H9 (cell line): ENCODE data around the gene ARMC12. TPM values are rescaled to one million over a fixed set of nuclear protein-coding genes. Genes with fewer than 3 reads are reported as not detected.

Experiments
- DNase-seq: peaks from one replicate; pipeline ENCODE4 v3.0.0-alpha.2; 2017
- H2AFZ ChIP-seq: one replicate; pipeline ENCODE4 v1.6.1; 2013; ENCODE audit warnings: mild to moderate bottlenecking, low read length, control low read depth, moderate library complexity
- H2AK5ac ChIP-seq: 2 replicates; pipeline ENCODE4 v1.6.1; 2013; ENCODE audit warnings: low read length, control low read depth, mixed read lengths; ENCODE audit not compliant: insufficient read length
- H2BK120ac ChIP-seq: one replicate; pipeline ENCODE4 v1.6.1; 2013; ENCODE audit warnings: low read depth, mild to moderate bottlenecking, low read length, control low read depth, inconsistent platforms; ENCODE audit not compliant: poor library complexity, severe bottlenecking
- H2BK12ac ChIP-seq: 2 replicates; pipeline ENCODE4 v1.6.1; 2013; ENCODE audit warnings: low read length, control low read depth, mixed read lengths, low read depth; ENCODE audit not compliant: insufficient read length
- H2BK15ac ChIP-seq: 2 replicates; pipeline ENCODE4 v1.6.1; 2013; ENCODE audit warnings: low read depth, low read length, control low read depth
- H2BK20ac ChIP-seq: one replicate; pipeline ENCODE4 v1.6.1; 2013; ENCODE audit warnings: low read depth, mild to moderate bottlenecking, low read length, control low read depth, inconsistent platforms; ENCODE audit not compliant: poor library complexity, severe bottlenecking
- H2BK5ac ChIP-seq: 2 replicates; pipeline ENCODE4 v1.6.1; 2013; ENCODE audit warnings: low read length, control low read depth, mixed read lengths; ENCODE audit not compliant: insufficient read length
- H3K14ac ChIP-seq: 2 replicates; pipeline ENCODE4 v1.6.1; 2013; ENCODE audit warnings: low read length, control low read depth; ENCODE audit not compliant: insufficient read depth
- H3K18ac ChIP-seq: 2 replicates; pipeline ENCODE4 v1.6.1; 2013; ENCODE audit warnings: low read depth, mild to moderate bottlenecking, mixed read lengths, low read length, control low read depth; ENCODE audit not compliant: insufficient read length
- H3K23ac ChIP-seq: 2 replicates; pipeline ENCODE4 v1.6.1; 2013; ENCODE audit warnings: low read length, control low read depth, mixed read lengths, low read depth; ENCODE audit not compliant: insufficient read length
- H3K23me2 ChIP-seq: 2 replicates; pipeline ENCODE4 v1.6.1; 2013; ENCODE audit warnings: low read depth, mild to moderate bottlenecking, mixed read lengths, low read length, control low read depth; ENCODE audit not compliant: insufficient read length, poor library complexity, severe bottlenecking
- H3K27ac ChIP-seq: 2 replicates; pipeline ENCODE4 v1.5.1; 2013; ENCODE audit warnings: low read length, control low read depth, mixed read lengths, low read depth; ENCODE audit not compliant: insufficient read length
- H3K27me3 ChIP-seq: 2 replicates; pipeline ENCODE4 v1.6.1; 2013; ENCODE audit warnings: low read length, control low read depth, inconsistent platforms; ENCODE audit not compliant: insufficient read depth
- H3K4ac ChIP-seq: 2 replicates; pipeline ENCODE4 v1.6.1; 2013; ENCODE audit warnings: low read depth, mild to moderate bottlenecking, control low read depth, inconsistent platforms, low read length, moderate library complexity
- H3K4me1 ChIP-seq: 2 replicates; pipeline ENCODE4 v1.6.1; 2013; ENCODE audit warnings: low read length, control low read depth, inconsistent platforms; ENCODE audit not compliant: insufficient read depth
- H3K4me2 ChIP-seq: 2 replicates; pipeline ENCODE4 v1.6.1; 2013; ENCODE audit warnings: low read length, control low read depth, mixed read lengths; ENCODE audit not compliant: insufficient read length, insufficient read depth
- H3K56ac ChIP-seq: 2 replicates; pipeline ENCODE4 v1.6.1; 2013; ENCODE audit warnings: low read depth, mild to moderate bottlenecking, mixed read lengths, low read length, control low read depth; ENCODE audit not compliant: insufficient read length
- H3K79me1 ChIP-seq: 2 replicates; pipeline ENCODE4 v1.6.1; 2013; ENCODE audit warnings: low read depth, mild to moderate bottlenecking, moderate library complexity, low read length, control low read depth, inconsistent platforms; ENCODE audit not compliant: insufficient read depth, poor library complexity, severe bottlenecking
- H3K79me2 ChIP-seq: 2 replicates; pipeline ENCODE4 v1.6.1; 2013; ENCODE audit warnings: low read length, control low read depth, inconsistent platforms; ENCODE audit not compliant: insufficient read depth
- H3K9ac ChIP-seq: 2 replicates; pipeline ENCODE4 v1.6.1; 2013; ENCODE audit warnings: low read length, control low read depth, mixed read lengths; ENCODE audit not compliant: insufficient read length; ENCODE audit errors: extremely low read depth
- H3K9me3 ChIP-seq: one replicate; pipeline ENCODE4 v1.6.1; 2013; ENCODE audit warnings: low read depth, low read length, inconsistent platforms; ENCODE audit not compliant: control insufficient read depth
- H3T11ph ChIP-seq: one replicate; pipeline ENCODE4 v1.6.1; 2013; ENCODE audit warnings: mild to moderate bottlenecking, low read length, control low read depth, inconsistent platforms
- H4K20me1 ChIP-seq: one replicate; pipeline ENCODE4 v1.6.1; 2013; ENCODE audit not compliant: control insufficient read depth, insufficient read length, insufficient read depth
- H4K5ac ChIP-seq: 2 replicates; pipeline ENCODE4 v1.6.1; 2013; ENCODE audit warnings: low read depth, mild to moderate bottlenecking, mixed read lengths, low read length, control low read depth; ENCODE audit not compliant: insufficient read length
- H4K8ac ChIP-seq: replicated peaks from 2 replicates; pipeline ENCODE4 v1.6.1; 2013; ENCODE audit warnings: low read length, control low read depth, mixed read lengths, low read depth; ENCODE audit not compliant: insufficient read length
- H4K91ac ChIP-seq: 2 replicates; pipeline ENCODE4 v1.6.1; 2013; ENCODE audit warnings: low read depth, mild to moderate bottlenecking, moderate library complexity, mixed read lengths, low read length, control low read depth; ENCODE audit not compliant: insufficient read length
- H3K27ac Mint-ChIP-seq, 3 experiments: 2 replicates in 2 of 3; 3 replicates in 1 of 3; pipeline ENCODE4 v1.8.0; 2020 to 2021; ENCODE audit warnings: mixed read lengths in 3 of 3, mild to moderate bottlenecking in 1 of 3, moderate library complexity in 1 of 3
- H3K27me3 Mint-ChIP-seq: 2 replicates; pipeline ENCODE4 v1.8.0; 2021; ENCODE audit warnings: low read depth, mild to moderate bottlenecking, moderate library complexity, mixed read lengths
- H3K36me3 Mint-ChIP-seq, 3 experiments: 2 replicates in 2 of 3; 3 replicates in 1 of 3; pipeline ENCODE4 v1.8.0; 2020 to 2021; ENCODE audit warnings: low read depth in 3 of 3, mixed read lengths in 3 of 3; ENCODE audit not compliant: insufficient read depth in 1 of 3
- H3K4me1 Mint-ChIP-seq, 2 experiments: 2 replicates each; pipeline ENCODE4 v1.8.0; 2020; ENCODE audit warnings: mixed read lengths in 2 of 2
- H3K4me3 Mint-ChIP-seq, 2 experiments: 2 replicates in 1 of 2; 3 replicates in 1 of 2; pipeline ENCODE4 v1.8.0; 2020 to 2021; ENCODE audit warnings: mild to moderate bottlenecking in 2 of 2, mixed read lengths in 2 of 2, moderate library complexity in 1 of 2
- H3K9me3 Mint-ChIP-seq, 2 experiments: 2 replicates in 1 of 2; 3 replicates in 1 of 2; pipeline ENCODE4 v1.8.0; 2020; ENCODE audit warnings: mild to moderate bottlenecking in 2 of 2, mixed read lengths in 2 of 2, moderate library complexity in 1 of 2
- WGBS: extraction: QIAGEN DNeasy Blood & Tissue Kit; methylation state at CpG from one replicate; pipeline ENCODE4 v1.1.7; 2013; ENCODE audit warnings: missing lambda C conversion rate, low lambda C conversion rate, mixed read lengths; ENCODE audit not compliant: insufficient read length; ENCODE audit errors: extremely low coverage; 5-methylcytosine and 5-hydroxymethylcytosine counted together
- total RNA-seq: library from RNA; stranded (reverse); gene quantifications from 2 replicates; pipeline ENCODE4 v1.2.1, GENCODE V29; 2021
- TF ChIP-seq, protein P1 (sequence below): fragments of 200-600 bp; sonication (generic); conservative IDR thresholded peaks from 3 replicates; pipeline ENCODE4 v1.8.0; 2021; ENCODE audit warnings: antibody characterized with exemption, mild to moderate bottlenecking

Gene ARMC12
- total RNA-seq, 1 experiment from 2014 or later: 1.7 TPM

DNA sequence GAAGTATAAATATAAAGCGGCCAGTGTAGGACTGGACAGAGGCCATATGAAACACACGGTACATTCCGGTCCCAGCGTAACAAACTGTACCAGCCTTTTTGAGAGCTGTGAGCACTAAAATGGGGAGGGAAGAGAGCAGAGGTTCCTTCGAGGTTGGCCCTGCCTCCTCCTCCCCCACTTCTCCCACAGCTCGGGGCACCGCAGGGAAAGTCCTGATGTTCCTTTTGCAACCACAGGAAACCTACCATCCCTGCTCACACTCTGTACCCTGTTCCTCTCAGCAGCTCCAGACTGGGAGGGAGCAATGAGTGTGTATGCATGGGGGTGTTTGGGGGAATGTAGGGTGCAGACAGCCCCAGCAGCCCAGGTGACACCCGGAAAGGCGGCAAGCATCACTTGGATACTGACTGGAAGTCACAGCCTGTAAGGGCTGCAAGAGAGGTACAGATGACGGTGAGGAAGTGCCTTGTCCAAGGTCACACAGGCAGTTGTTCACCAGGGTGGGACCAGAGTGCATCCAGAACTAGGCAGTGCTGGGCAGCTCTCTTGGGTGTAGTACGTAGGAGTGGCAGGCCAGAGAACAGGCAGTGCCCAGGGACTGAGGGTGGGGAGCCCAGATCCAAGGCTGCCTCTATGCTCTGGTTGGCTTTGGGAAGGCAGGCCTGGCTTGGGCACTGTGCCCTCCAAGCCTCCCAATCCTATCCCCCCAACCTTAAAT lies 11.0 kb upstream of the ARMC12 start:
- Histone ChIP-seq H2BK12ac (no peak overlapping the region), H3K18ac (no peak overlapping the region), H2AK5ac (no peak overlapping the region), H4K20me1 (no peaks in the 10 kb centered on the region), H2BK20ac (no peak overlapping the region), H3T11ph (no peak overlapping the region), H3K79me2 (no peaks in the 10 kb centered on the region), H2BK120ac (no peak overlapping the region), H4K8ac (no peak overlapping the region), H3K56ac (no peak overlapping the region), H2BK5ac (no peak overlapping the region), H3K4ac (no peak overlapping the region), H3K9me3 (no peaks in the 10 kb centered on the region), H3K23me2 (peaks cover 8% of the 10 kb centered on the region), H3K4me1 (peaks cover 16% of the 10 kb centered on the region; the same call in 1 of the 2 replicates), H3K27ac (no peak overlapping the region), H3K4me2 (no peak overlapping the region), H3K14ac (no peak overlapping the region; the same call in 1 of the 2 replicates), H2BK15ac (no peak overlapping the region), H4K91ac (no peak overlapping the region), H2AFZ (no peak overlapping the region), H3K23ac (no peak overlapping the region), H3K9ac (no peak overlapping the region), H3K27me3 (peaks cover 2% of the 10 kb centered on the region; the same call in 1 of the 2 replicates), H4K5ac (no peak overlapping the region), H3K79me1 (no peaks in the 10 kb centered on the region)
- Mint-ChIP-seq H3K4me3 (peak overlapping the region in 1 of 2 experiments; percentile 24; a peak in 1 of 5 replicates), H3K36me3 (no peaks in the 10 kb centered on the region; a peak in 1 of 7 replicates), H3K27me3 (peaks cover 32% of the 10 kb centered on the region), H3K4me1 (peaks cover 42 to 46% of the 10 kb centered on the region in 2 experiments), H3K27ac (no peak overlapping the region), H3K9me3 (no peaks in the 10 kb centered on the region)
- TF ChIP-seq, protein P1, sequence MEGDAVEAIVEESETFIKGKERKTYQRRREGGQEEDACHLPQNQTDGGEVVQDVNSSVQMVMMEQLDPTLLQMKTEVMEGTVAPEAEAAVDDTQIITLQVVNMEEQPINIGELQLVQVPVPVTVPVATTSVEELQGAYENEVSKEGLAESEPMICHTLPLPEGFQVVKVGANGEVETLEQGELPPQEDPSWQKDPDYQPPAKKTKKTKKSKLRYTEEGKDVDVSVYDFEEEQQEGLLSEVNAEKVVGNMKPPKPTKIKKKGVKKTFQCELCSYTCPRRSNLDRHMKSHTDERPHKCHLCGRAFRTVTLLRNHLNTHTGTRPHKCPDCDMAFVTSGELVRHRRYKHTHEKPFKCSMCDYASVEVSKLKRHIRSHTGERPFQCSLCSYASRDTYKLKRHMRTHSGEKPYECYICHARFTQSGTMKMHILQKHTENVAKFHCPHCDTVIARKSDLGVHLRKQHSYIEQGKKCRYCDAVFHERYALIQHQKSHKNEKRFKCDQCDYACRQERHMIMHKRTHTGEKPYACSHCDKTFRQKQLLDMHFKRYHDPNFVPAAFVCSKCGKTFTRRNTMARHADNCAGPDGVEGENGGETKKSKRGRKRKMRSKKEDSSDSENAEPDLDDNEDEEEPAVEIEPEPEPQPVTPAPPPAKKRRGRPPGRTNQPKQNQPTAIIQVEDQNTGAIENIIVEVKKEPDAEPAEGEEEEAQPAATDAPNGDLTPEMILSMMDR: no peak
- no CpG with 5 or more reads among the region's 11 CpGs for WGBS
- DNase-seq: no peak
